AG04449 (cell line): Measurements from ENCODE around the gene DAG1.
A peak's percentile ranks its signal among the peaks of the same experiment; 100 is the strongest.

Source experiments
- CTCF ChIA-PET: fragments of 350-600 bp; formaldehyde crosslinking; extraction: SDS; loops from one replicate; lab custom pipeline; 2021; ENCODE audit warnings: antibody characterized with exemption; lab: Yijun Ruan, JAX
- POLR2A ChIA-PET: fragments of 400-600, 350-600 bp; formaldehyde crosslinking; extraction: SDS; loops from one replicate; lab custom pipeline; 2020; ENCODE audit warnings: antibody characterized with exemption, inconsistent platforms; lab: Yijun Ruan, JAX
- DNase-seq: peaks from one replicate; pipeline ENCODE4 v3.0.0-alpha.2; 2010; ENCODE audit warnings: low read depth, low spot score
- H3K4me3 ChIP-seq: 2 replicates; pipeline ENCODE4 v1.5.1; 2011; ENCODE audit warnings: low read depth, mild to moderate bottlenecking, control low read depth, low read length
- CTCF ChIP-seq: IDR thresholded peaks from one replicate; pipeline ENCODE4 v1.5.1; 2011; ENCODE audit warnings: mild to moderate bottlenecking, moderate library complexity, low read length, control low read depth, inconsistent platforms; ENCODE audit not compliant: insufficient read depth; ENCODE audit errors: missing control alignments

Gene DAG1

GRCh38 chr3:49465270-49466034 is 4.6 kb upstream of the DAG1 start:
- no peak for TF ChIP-seq CTCF
- DNase-seq = no peak
- ChIA-PET CTCF (interaction anchor here (1.0 kb wide), 2 partner anchors 11 to 16 kb away, joined by 3 read pairs; no protein-coding TSS in a partner anchor), POLR2A (no interaction called here)
- H3K4me3 ChIP-seq = no peak overlapping the region

GRCh38 chr3:49466085-49466484 is 4.0 kb upstream of the DAG1 start:
- POLR2A ChIA-PET = no interaction called here
- no peak for DNase-seq
- no peak overlapping the region for H3K4me3 ChIP-seq
- CTCF ChIA-PET = interaction anchor here (1.0 kb wide), 1 partner anchor 12 kb away, joined by 3 read pairs; no protein-coding TSS in a partner anchor
- no peak for TF ChIP-seq CTCF

- no peak for DNase-seq
- ChIA-PET POLR2A (interaction anchor here (0.8 to 1.8 kb wide), 6 partner anchors 13 to 129 kb away, joined by 3 to 5 read pairs (median 5); partner anchors contain the start of genes NICN1 and USP4), CTCF (interaction anchor here (0.6 to 3.3 kb wide), 6 partner anchors 9 to 202 kb away, joined by 3 to 15 read pairs (median 8); partner anchors contain the start of gene USP4)
- TF ChIP-seq CTCF = no peak
- H3K4me3 ChIP-seq = peak overlapping the region; percentile 60
Measured at GRCh38 chr3:49469037-49469935, 781 bp upstream of the DAG1 start.

GRCh38 chr3:49470714-49471420 is 800 bp downstream of the DAG1 start:
- POLR2A ChIA-PET = interaction anchor here (0.6 to 1.6 kb wide), 5 partner anchors 15 to 59 kb away, joined by 3 to 5 read pairs (median 4); partner anchors contain the start of genes RHOA and TCTA
- CTCF ChIA-PET = interaction anchor here (1.2 to 3.3 kb wide), 6 partner anchors 22 to 300 kb away, joined by 3 to 15 read pairs (median 8); partner anchors contain the start of genes KLHDC8B and USP4
- no peak for TF ChIP-seq CTCF
- no peak for DNase-seq
- peak overlapping the region; percentile 72 for H3K4me3 ChIP-seq

- CTCF ChIA-PET = interaction anchor here (1.2 to 3.3 kb wide), 3 partner anchors 68 to 301 kb away, joined by 3 to 15 read pairs (median 10); partner anchors contain the start of gene KLHDC8B
- H3K4me3 ChIP-seq = no peak overlapping the region
Measured at GRCh38 chr3:49471856-49472495, 1.9 kb downstream of the DAG1 start.

More at GRCh38 chr3:49471856-49472495, 1.9 kb downstream of the DAG1 start:
- POLR2A ChIA-PET = interaction anchor here (0.8 kb wide), 1 partner anchor 28 kb away, joined by 4 read pairs; no protein-coding TSS in a partner anchor
- no peak for DNase-seq
- TF ChIP-seq CTCF = no peak
